Activated T-cell treated with anti-CD3 and anti-CD28 coated beads for 4 hours (primary cell): ENCODE results near the gene BPIFA1.
A peak's percentile ranks its signal among the peaks of the same experiment; 100 is the strongest.

Experiments
- DNase-seq: peaks from one replicate; pipeline ENCODE4 v3.0.0-alpha.2; 2020

Gene BPIFA1

DNA sequence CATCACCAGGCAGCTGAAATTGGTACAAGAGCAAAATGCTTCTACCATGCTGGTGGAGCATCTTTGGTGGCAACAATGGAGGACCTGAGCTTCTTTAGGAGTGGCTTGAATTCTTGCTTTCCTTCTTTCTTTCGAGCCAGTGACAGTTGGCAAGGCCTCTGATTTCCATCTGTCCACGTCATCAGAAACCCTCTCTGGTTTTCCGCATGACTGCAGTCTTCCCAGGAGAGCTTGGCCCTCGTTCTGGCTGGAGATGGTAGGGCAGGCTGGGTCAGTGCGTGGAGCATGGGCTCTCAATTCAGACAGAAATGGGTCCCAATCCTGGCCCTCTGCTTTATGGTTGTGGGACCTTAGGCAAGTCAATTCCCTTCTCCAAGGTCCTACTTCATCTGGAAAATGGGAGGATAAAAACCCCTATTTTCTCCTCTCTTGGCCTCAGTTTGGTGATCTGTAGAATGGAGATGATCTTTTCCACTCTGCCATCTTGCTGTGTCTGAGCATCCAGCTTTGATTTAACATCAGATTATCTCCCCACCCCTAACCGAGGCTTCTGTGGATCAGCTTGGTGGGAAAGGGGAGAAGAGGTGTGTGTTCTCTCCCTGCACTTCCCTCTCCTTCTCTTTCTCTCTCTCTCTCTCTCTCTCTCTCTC, 43.6 kb downstream of the BPIFA1 start:
- no peak for DNase-seq

DNA sequence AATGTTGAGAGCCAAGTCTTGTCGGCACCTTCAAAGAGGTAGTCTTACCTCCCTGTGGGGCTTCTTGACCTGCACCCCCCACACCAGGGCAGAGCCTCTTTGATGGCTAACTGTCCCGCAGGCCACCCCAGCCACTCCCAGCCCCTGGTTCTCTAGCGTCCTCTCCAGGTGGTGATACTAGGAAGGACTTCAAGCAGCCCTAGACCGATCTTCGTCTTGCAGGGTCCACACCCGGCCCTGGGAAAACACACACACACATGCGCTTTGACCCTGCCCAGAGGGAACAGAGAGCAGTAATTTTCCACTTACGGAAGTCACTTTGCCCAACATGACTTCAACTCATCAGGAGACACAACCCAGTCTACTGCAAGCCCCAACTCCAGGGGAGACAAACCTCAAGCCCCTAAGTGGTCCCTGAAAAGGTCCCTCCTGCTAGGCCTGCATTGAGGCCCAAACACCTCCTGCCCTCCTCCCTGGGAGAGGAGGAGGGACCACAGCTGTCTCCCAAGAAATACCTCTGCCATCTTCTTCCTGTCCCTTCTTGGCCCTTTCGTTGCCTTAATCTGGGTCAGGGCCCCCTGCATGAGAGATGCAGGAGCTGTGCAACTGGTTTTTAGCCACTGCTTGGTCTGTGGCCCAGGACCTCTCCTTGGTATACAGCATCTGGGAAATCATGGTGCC, 44.3 kb downstream of the BPIFA1 start:
- no peak for DNase-seq

DNA sequence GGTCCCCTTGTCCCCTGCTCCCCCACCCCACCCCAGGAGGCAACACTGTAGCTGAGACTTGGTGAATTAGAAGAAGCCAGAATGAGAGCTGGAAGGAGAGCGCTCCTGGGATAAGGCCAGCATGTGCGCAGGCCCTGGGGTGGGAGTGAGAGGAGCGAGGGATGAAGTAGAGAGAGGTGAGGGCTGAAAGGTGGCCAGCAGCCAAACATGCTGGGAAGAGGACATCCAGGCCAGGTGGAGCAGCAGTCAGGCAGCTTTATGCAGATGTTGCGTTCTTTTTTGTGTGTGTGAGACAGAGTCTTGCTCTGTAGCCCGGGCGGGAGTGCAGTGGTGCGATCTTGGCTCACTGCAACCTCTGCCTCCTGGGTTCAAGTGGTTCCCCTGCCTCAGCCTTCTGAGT, 45.0 kb downstream of the BPIFA1 start:
- DNase-seq: no peak

DNA sequence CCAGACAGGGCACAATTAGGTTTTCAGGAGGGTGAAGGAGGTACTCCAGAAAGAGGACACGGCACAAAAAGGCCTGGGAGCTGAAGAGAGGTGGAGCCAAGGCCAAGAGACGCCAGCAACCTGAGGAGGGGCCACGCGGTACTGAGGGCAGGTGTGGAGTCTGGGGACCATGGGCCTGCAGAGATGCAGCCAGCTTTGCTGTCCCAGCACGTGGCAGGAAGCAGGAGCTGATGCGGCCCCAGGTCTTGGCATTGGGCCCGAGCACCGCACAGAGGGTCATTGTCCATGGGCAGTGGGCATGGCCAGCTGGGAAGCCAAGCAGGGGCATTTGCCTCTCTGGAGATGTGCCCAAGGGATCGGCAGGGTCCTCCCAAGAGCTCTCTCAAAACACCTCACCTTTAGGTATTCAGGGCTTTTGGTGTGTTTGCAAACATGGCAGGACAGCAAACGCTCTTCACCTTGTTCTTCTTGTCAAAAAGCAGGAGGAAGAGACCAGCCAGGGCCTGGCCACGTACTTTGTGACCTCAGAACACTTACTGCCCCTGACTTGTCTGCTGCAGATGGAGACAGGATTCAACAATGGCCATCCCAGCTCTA, 45.9 kb downstream of the BPIFA1 start:
- no peak for DNase-seq

DNA sequence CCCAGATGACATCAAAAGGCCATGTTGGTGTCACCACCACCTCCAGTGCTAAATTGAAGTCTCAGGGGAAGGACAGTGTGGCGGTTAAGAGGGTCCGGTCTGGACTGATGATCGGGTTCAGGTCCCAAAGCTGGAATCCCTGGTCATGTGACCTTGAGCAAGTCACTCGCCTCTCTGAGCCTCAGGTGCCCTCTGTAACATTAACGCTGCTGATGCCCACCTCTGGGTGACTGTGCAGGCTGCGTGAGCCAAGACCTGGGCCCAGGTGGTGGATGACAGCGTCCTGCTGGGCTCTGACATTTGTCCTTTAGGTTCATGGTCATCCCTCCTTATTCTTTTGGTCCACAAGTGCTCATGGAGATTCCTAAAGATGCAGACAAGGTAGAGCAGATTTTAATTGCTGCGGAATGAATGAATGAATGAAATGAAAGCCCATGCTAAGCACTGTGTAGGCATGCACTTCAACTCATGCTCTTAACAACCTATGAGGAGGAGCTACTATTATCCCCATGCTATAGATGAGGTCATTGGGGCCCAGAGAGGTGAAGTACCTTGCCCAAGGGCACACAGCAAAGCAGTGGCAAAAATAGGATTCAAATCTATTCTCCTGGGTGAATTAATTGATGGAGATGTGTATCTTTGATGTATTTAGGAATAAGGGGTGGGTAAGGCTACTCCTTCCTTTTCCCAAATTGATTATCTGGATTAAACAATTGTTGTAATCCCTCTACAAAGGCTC, 46.6 kb downstream of the BPIFA1 start:
- no peak for DNase-seq

DNA sequence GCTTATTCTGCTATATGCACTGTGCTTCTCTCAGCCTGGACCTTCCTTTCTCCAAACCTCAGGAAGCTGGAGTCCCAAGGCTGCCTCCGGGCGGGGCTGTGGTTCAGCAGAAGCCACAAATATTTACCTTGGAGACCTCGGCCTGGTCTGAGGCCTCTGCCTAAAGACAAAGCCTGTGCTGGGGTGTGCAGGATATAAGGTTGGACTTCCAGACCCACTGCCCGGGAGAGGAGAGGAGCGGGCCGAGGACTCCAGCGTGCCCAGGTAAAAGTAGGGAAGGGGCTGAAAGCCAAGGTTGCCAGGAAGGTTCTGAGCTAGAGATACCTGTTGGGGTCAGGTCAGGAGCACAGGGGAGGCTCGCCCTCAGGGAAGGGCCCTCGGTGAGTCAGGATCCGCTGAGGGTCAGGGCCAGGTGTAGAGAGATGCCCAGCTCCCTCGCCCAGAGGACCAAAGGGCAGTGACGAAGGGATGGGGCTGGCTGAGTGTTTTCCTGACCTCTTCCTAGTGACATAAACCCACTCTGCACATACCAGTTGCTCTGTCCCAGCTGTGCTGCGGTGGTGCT, 47.3 kb downstream of the BPIFA1 start, which contains the start of gene BPIFB1:
Gene BPIFB1, plus strand, starts transcription at position 224 of the 565 bp plus-strand sequence. CDS start 2,860 bp downstream, outside the sequence.
- DNase-seq: no peak

DNA sequence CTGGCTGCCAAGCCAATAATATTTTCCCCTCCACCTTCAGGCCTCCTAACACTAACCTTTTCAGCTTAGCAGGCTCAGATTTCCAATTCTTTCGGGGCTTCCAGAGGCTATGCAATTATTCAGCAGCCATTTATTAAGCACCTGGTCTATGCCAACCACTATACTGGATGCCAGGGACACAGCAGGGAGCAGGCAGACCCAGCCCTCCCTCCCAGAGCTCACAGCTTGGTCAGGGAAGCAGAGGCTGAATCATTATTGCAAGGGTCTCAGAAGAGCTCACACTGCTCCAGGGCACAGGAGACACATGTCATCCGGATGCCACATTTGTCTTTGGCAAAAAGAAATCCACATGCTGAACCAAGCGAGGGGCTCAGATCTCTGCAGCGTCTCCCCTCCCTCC, 48.5 kb downstream of the BPIFA1 start:
- DNase-seq: no peak

DNA sequence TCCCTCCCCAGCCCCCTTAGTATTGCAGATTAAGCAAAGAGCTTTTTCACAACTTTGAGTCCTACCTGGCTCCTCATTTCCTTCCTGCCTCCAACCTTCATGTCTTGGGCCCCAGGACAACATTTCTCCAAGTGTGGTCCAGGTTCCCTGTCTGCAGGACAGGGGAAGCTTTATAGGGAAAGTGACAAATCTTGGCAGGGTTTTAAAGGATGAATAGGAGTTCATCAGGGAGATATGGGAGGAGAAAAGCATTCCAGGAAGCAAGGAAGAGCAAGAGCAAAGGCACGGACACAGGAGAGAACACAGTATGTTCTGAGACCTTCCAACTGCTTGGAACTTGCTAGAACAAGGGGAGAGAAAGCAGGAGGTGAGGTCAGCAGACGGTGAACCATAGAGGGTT, 49.1 kb downstream of the BPIFA1 start:
- no peak for DNase-seq

DNA sequence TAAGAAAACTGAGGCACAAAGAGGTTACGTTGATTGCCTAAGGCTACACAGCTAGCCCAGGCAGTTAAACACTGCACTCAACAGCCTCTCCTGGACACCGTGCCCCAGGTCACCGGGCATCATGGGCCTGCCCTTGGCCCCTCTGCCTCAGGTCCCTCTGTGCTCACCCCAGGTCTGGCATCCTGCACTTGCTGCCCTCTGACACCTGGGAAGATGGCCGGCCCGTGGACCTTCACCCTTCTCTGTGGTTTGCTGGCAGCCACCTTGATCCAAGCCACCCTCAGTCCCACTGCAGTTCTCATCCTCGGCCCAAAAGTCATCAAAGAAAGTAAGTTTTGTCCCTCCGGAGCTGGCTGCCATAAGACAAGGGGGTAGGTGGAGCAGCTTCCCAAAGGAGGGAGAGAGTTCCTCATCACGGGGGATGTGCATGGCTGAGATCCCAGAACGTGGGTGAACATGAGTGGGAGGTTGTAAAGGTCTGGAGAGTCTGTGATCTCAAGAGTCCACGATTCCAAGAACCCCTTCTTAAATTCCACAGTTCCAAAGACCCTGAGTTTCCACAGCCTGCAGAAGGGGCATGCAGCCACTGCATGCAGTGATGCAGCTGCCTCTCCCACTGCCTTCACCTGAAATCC, 50.2 kb downstream of the BPIFA1 start:
- no peak for DNase-seq

DNA sequence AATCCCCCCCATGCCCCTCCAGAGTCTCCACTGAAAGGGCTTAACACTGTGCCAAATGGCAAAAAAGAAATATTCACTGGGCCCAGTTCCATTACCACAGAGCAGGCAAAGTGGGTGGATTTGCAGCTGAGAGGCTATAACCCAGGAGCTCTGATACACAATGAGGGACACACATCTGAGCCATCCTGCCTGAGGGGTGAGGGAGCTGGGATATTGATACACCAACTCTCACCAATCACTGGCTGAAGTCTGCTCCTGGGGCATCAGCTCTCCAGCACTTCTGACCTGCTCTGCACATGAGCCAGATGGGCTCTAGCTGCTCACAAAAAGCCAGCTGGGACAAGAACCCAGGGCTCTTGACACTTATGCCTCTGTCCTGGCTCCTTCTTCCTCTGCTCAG, 52.1 kb downstream of the BPIFA1 start:
- DNase-seq: no peak

DNA sequence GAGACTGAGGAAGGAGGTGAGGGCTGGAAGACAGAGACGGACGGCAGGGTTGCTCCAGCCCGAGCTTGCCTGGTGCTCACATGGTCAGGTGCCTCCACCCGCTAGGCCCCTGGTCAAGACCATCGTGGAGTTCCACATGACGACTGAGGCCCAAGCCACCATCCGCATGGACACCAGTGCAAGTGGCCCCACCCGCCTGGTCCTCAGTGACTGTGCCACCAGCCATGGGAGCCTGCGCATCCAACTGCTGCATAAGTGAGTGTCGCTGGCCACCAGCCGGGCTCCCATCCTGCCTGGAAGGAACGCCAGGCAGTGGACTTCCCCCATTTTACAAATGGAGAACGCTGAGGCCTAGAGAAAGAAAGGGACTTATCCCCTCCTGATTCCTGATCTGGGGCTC, 55.1 kb downstream of the BPIFA1 start:
- DNase-seq: no peak

DNA sequence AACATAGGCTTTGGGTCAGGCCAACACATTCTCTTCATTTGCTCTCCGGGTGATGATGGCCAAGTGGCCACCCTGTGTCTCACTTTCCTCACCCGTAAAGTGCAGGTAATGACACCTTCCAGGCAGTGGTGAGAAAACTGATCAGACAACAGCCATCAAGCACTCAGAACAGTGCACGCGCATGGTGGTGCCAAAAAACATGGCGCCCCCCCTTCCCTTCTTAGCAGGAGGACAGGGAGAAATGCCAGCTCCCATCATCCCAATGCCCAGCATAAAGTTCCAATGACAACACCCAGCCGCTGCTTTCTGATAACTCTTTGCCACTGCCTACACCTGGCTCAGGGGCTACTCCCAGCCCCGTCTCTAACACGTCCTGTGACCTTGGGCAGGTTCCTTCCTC, 55.6 kb downstream of the BPIFA1 start:
- DNase-seq: no peak

DNA sequence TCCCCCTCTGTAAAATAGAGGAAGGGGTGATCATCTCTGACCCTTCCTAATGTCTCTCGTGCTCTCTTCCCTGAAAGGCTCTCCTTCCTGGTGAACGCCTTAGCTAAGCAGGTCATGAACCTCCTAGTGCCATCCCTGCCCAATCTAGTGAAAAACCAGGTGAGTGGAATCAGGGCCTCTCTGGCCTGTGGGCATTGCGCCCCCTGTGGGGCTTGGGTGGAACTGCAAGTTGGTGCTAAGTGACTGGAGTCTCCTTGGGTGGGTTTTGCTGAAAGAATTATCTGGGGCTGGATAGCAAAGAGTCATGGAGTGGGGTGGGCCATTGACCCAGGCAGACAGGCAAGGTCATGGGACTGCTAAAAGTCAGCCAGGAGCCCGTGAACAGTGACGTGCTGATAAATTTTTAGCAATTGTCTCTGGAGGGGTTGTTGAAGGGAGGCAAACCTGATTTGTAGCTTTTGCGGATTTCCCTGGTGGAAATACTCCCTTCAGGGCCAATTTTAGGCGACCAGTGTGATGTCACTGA, 56.1 kb downstream of the BPIFA1 start:
- DNase-seq: peak; percentile 54
